H1 (cell line): Measurements from ENCODE around the gene NAAA. TPM values are rescaled to one million over a fixed set of nuclear protein-coding genes. Genes with fewer than 3 reads are reported as not detected.
A peak's percentile ranks its signal among the peaks of the same experiment; 100 is the strongest.

ENCODE experiments used
- CTCF ChIA-PET: fragments of 300-600 bp; sonication (Branson Sonifier 250); formaldehyde crosslinking; loops from one replicate; lab custom pipeline; 2021; ENCODE audit not compliant: partially characterized antibody; lab: Charles Lee
- POLR2A ChIA-PET: fragments of 300-600 bp; sonication (Branson Sonifier 250); formaldehyde crosslinking; loops from one replicate; lab custom pipeline; 2021; ENCODE audit warnings: inconsistent platforms; ENCODE audit not compliant: partially characterized antibody; lab: Charles Lee
- DNase-seq, 2 experiments: peaks; one replicate each; pipeline versions ENCODE4 v3.0.0 to v3.0.0-alpha.2; 2010 to 2022; ENCODE audit warnings: low spot score in 2 of 2, low read depth in 1 of 2, mixed read lengths in 1 of 2
- FAIRE-seq: peaks from 2 replicates; lab custom pipeline; 2011; peaks lifted over from hg19 to GRCh38; lab: Jason Lieb, UNC
- H2AFZ ChIP-seq: 2 replicates; pipeline ENCODE4 v1.8.1; 2012; ENCODE audit warnings: low read length, inconsistent platforms
- H2AK5ac ChIP-seq: 2 replicates; pipeline ENCODE4 v1.6.1; 2013; ENCODE audit warnings: low read depth, low read length
- H2BK120ac ChIP-seq: replicated peaks from 2 replicates; pipeline ENCODE3; 2013; ENCODE audit warnings: low read depth, low read length, inconsistent platforms
- H2BK12ac ChIP-seq: 2 replicates; pipeline ENCODE4 v1.6.1; 2013; ENCODE audit warnings: low read depth, low read length
- H2BK15ac ChIP-seq: 2 replicates; pipeline ENCODE4 v1.6.1; 2013; ENCODE audit warnings: low read length
- H2BK20ac ChIP-seq: 2 replicates; pipeline ENCODE4 v1.6.1; 2013; ENCODE audit warnings: low read length
- H2BK5ac ChIP-seq: 2 replicates; pipeline ENCODE4 v1.6.1; 2013; ENCODE audit warnings: low read depth, low read length
- H3K14ac ChIP-seq: 2 replicates; pipeline ENCODE4 v1.6.1; 2013; ENCODE audit warnings: inconsistent platforms; ENCODE audit not compliant: insufficient read length
- H3K18ac ChIP-seq: 2 replicates; pipeline ENCODE4 v1.6.1; 2013; ENCODE audit warnings: low read length; ENCODE audit errors: extremely low read depth
- H3K23ac ChIP-seq: 2 replicates; pipeline ENCODE4 v1.6.1; 2013; ENCODE audit warnings: inconsistent platforms; ENCODE audit not compliant: insufficient read length
- H3K23me2 ChIP-seq: 2 replicates; pipeline ENCODE4 v1.6.1; 2013; ENCODE audit warnings: low read depth, low read length
- H3K27ac ChIP-seq: 2 replicates; pipeline ENCODE4 v1.6.1; 2011; ENCODE audit warnings: low read depth, low read length, inconsistent platforms
- H3K27me3 ChIP-seq, 4 experiments: replicated peaks in 1 of 4; 1 replicate in 1 of 4; 2 replicates in 3 of 4; pipeline versions ENCODE4 v1.6.1 to v1.8.1; 2011 to 2013; ENCODE audit warnings: low read length in 3 of 4, mild to moderate bottlenecking in 3 of 4, inconsistent platforms in 2 of 4, mixed read lengths in 2 of 4, moderate library complexity in 1 of 4; ENCODE audit not compliant: control insufficient read depth in 3 of 4, insufficient read depth in 3 of 4; ENCODE audit errors: extremely low read depth in 1 of 4
- H3K36me3 ChIP-seq, 4 experiments: 2 replicates each; pipeline versions ENCODE4 v1.6.1 to v1.8.1; 2011 to 2013; ENCODE audit warnings: mild to moderate bottlenecking in 4 of 4, low read length in 3 of 4, moderate library complexity in 2 of 4, control low read depth in 1 of 4, inconsistent platforms in 1 of 4; ENCODE audit not compliant: insufficient read depth in 4 of 4, control insufficient read depth in 2 of 4
- H3K4ac ChIP-seq: replicated peaks from 2 replicates; pipeline ENCODE3; 2013; ENCODE audit warnings: low read length, low read depth, mixed read lengths, inconsistent platforms; ENCODE audit not compliant: insufficient read length
- H3K4me1 ChIP-seq, 4 experiments: replicated peaks in 1 of 4; 1 replicate in 1 of 4; 2 replicates in 3 of 4; pipeline versions ENCODE4 v1.6.1 to v1.8.1; 2011 to 2013; ENCODE audit warnings: low read length in 3 of 4, inconsistent platforms in 2 of 4, mixed read lengths in 1 of 4; ENCODE audit not compliant: insufficient read depth in 4 of 4, control insufficient read depth in 3 of 4
- H3K4me2 ChIP-seq, 2 experiments: 2 replicates each; pipeline versions ENCODE4 v1.6.1 to v1.8.1; 2011 to 2013; ENCODE audit warnings: low read depth in 2 of 2, low read length in 2 of 2, control low read depth in 1 of 2, inconsistent platforms in 1 of 2, mild to moderate bottlenecking in 1 of 2; ENCODE audit not compliant: insufficient read depth in 1 of 2
- H3K4me3 ChIP-seq, 4 experiments: fragments of 200-600, 300-600 bp in 1 of 4; sonication (generic), shearing (Covaris generic), sonication (Bioruptor Twin) in 1 of 4; 2 replicates each; pipeline versions ENCODE4 v1.5.1 to v1.8.1; 2011 to 2016; ENCODE audit warnings: low read length in 4 of 4, low read depth in 3 of 4, control low read depth in 2 of 4, inconsistent platforms in 2 of 4, mild to moderate bottlenecking in 2 of 4, mixed read lengths in 1 of 4, moderate library complexity in 1 of 4; ENCODE audit not compliant: insufficient read depth in 2 of 4; ENCODE audit errors: extremely low read depth in 1 of 4
- H3K56ac ChIP-seq: replicated peaks from 2 replicates; pipeline ENCODE3; 2013; ENCODE audit warnings: low read depth, mild to moderate bottlenecking, mixed read lengths, low read length, inconsistent platforms; ENCODE audit not compliant: insufficient read length
- H3K79me1 ChIP-seq: 2 replicates; pipeline ENCODE4 v1.6.1; 2013; ENCODE audit warnings: low read depth, low read length, control low read depth
- H3K79me2 ChIP-seq, 2 experiments: 2 replicates each; pipeline versions ENCODE4 v1.6.1 to v1.8.1; 2012 to 2013; ENCODE audit warnings: low read length in 2 of 2, mild to moderate bottlenecking in 2 of 2, inconsistent platforms in 1 of 2; ENCODE audit not compliant: insufficient read depth in 2 of 2, control insufficient read depth in 1 of 2
- H3K9ac ChIP-seq, 4 experiments: replicated peaks in 1 of 4; 1 replicate in 1 of 4; 2 replicates in 3 of 4; pipeline versions ENCODE4 v1.6.1 to v1.8.1; 2011 to 2013; ENCODE audit warnings: low read depth in 3 of 4, low read length in 3 of 4, control low read depth in 2 of 4, mild to moderate bottlenecking in 2 of 4, moderate library complexity in 2 of 4, inconsistent platforms in 1 of 4; ENCODE audit errors: extremely low read depth in 1 of 4
- H3K9me3 ChIP-seq, 2 experiments: 2 replicates each; pipeline versions ENCODE4 v1.6.1 to v1.8.1; 2012 to 2013; ENCODE audit warnings: mild to moderate bottlenecking in 2 of 2, moderate library complexity in 2 of 2, control low read depth in 1 of 2, inconsistent platforms in 1 of 2, low read depth in 1 of 2, low read length in 1 of 2, mixed read lengths in 1 of 2; ENCODE audit not compliant: insufficient read depth in 2 of 2
- H4K20me1 ChIP-seq, 2 experiments: replicated peaks in 1 of 2; 2 replicates each; pipeline versions ENCODE3 to v1.8.1; 2011 to 2013; ENCODE audit warnings: inconsistent platforms in 2 of 2, low read length in 2 of 2, mild to moderate bottlenecking in 1 of 2; ENCODE audit not compliant: insufficient read depth in 2 of 2, control insufficient read depth in 1 of 2
- H4K5ac ChIP-seq: 2 replicates; pipeline ENCODE4 v1.6.1; 2013; ENCODE audit warnings: low read length, low read depth, mixed read lengths, inconsistent platforms; ENCODE audit not compliant: insufficient read length
- H4K8ac ChIP-seq: 2 replicates; pipeline ENCODE4 v1.8.0; 2013; ENCODE audit warnings: mild to moderate bottlenecking, moderate library complexity, low read length, inconsistent platforms; ENCODE audit not compliant: insufficient read depth; ENCODE audit errors: extremely low read depth
- H4K91ac ChIP-seq: replicated peaks from 2 replicates; pipeline ENCODE3; 2013; ENCODE audit warnings: low read length, mixed read lengths, inconsistent platforms; ENCODE audit not compliant: insufficient read length
- BCL11A ChIP-seq, 2 experiments: IDR thresholded peaks; one replicate each; pipeline ENCODE4 v1.6.1; 2011; ENCODE audit warnings: low read depth in 2 of 2, low read length in 2 of 2, mild to moderate bottlenecking in 2 of 2
- CTCF ChIP-seq, 3 experiments: IDR thresholded peaks; 1 replicate in 2 of 3; 2 replicates in 1 of 3; pipeline versions ENCODE4 v1.5.1 to v1.6.1; 2011; ENCODE audit warnings: low read length in 3 of 3, mild to moderate bottlenecking in 3 of 3, inconsistent platforms in 2 of 3, low read depth in 1 of 3, moderate library complexity in 1 of 3; ENCODE audit not compliant: insufficient read depth in 1 of 3; ENCODE audit errors: control extremely low read depth in 1 of 3
- JUN ChIP-seq: IDR thresholded peaks from 2 replicates; pipeline ENCODE4 v1.6.1; 2011; ENCODE audit warnings: low read depth, mild to moderate bottlenecking, improper control_type of control experiment, low read length
- POLR2AphosphoS5 ChIP-seq: IDR thresholded peaks from 2 replicates; pipeline ENCODE4 v1.6.1; 2011; ENCODE audit warnings: low read depth, low read length
- POU5F1 ChIP-seq: IDR thresholded peaks from 2 replicates; pipeline ENCODE4 v1.6.1; 2011; ENCODE audit warnings: low read depth, mild to moderate bottlenecking, low read length, moderate library complexity
- SP1 ChIP-seq: IDR thresholded peaks from 2 replicates; pipeline ENCODE4 v1.6.1; 2011; ENCODE audit warnings: low read depth, low read length
- TEAD4 ChIP-seq: IDR thresholded peaks from 2 replicates; pipeline ENCODE4 v1.6.1; 2012; ENCODE audit warnings: low read depth, low read length, inconsistent platforms, mixed read lengths
- WGBS, 2 experiments: shearing (Covaris generic) in 1 of 2; methylation state at CpG; one replicate each; pipeline versions ENCODE4 v1.1.6 to v1.1.7; 2013 to 2015; ENCODE audit warnings: low lambda C conversion rate in 2 of 2, mixed read lengths in 2 of 2, inconsistent platforms in 1 of 2, low coverage in 1 of 2, missing lambda C conversion rate in 1 of 2; ENCODE audit not compliant: insufficient replicate concordance in 2 of 2, insufficient coverage in 1 of 2, insufficient read length in 1 of 2; ENCODE audit errors: extremely low coverage in 1 of 2, missing lambda C conversion rate in 1 of 2; 5-methylcytosine and 5-hydroxymethylcytosine counted together
- polyA plus RNA-seq, 7 experiments: library from polyadenylated mRNA; depleted of rRNA in 3 of 7; stranded (reverse) in 5 of 7; unstranded in 2 of 7; fragments of >200 nt in 5 of 7; fragments of 200-250 nt in 2 of 7; gene quantifications; 1 replicate in 5 of 7; 2 replicates in 1 of 7; 4 replicates in 1 of 7; pipeline versions ENCODE4 v1.2.1 to v1.2.3, GENCODE V29; 2011 to 2013; ENCODE audit warnings: missing spikeins in 2 of 7, mixed read lengths in 2 of 7
- total RNA-seq: library from RNA; stranded (reverse); fragmentation: NEBNext Ultra II Directional; extraction: Animal tissue kit (Norgen Biotek cat#: 25700); gene quantifications from 2 replicates; pipeline ENCODE4 v1.2.1, GENCODE V29; 2021

Gene NAAA
- total and polyA plus RNA-seq, 2 of the 8 experiments (the other 6 are each of a cell fraction or from before 2014, with no cell fraction given) = 9.4 to 12.5 TPM

GRCh38 chr4:75909405-75909804 is 31.4 kb downstream of the NAAA start:
- Histone ChIP-seq H3K27me3 (no peaks in the 10 kb centered on the region), H4K91ac (no peak overlapping the region), H3K14ac (no peak overlapping the region), H3K56ac (no peak overlapping the region), H4K5ac (no peak overlapping the region), H3K18ac (no peak overlapping the region), H3K4me3 (peak overlapping the region in 1 of 4 experiments; percentile 26; a peak in 1 of 8 replicates), H3K27ac (no peak overlapping the region), H2BK5ac (peak overlapping the region; percentile 77), H2BK15ac (no peak overlapping the region), H4K20me1 (no peaks in the 10 kb centered on the region), H2BK12ac (no peak overlapping the region), H2AFZ (no peak overlapping the region), H4K8ac (no peak overlapping the region), H3K9ac (no peak overlapping the region), H2BK120ac (no peak overlapping the region), H3K4me2 (no peak overlapping the region), H3K4ac (no peak overlapping the region), H3K9me3 (peaks cover 15 to 20% of the 10 kb centered on the region in 2 experiments), H3K23me2 (no peaks in the 10 kb centered on the region), H3K79me2 (no peaks in the 10 kb centered on the region), H2BK20ac (no peak overlapping the region), H3K23ac (no peak overlapping the region), H3K36me3 (no peaks in the 10 kb centered on the region), H2AK5ac (no peak overlapping the region), H3K4me1 (peaks cover 0 to 4% (median 0%) of the 10 kb centered on the region in 4 experiments; a peak in 1 of 7 replicates), H3K79me1 (no peaks in the 10 kb centered on the region)
- ChIA-PET CTCF (interaction anchor here (0.6 to 11.3 kb wide), 3 partner anchors 15 to 522 kb away, joined by 3 to 144 read pairs (median 4); no protein-coding TSS in a partner anchor), POLR2A (interaction anchor here (0.6 to 2.9 kb wide), 2 partner anchors 31 to 304 kb away, joined by 3 to 9 read pairs; partner anchors contain the start of gene NAAA)
- TF ChIP-seq CTCF (IDR thresholded peaks at IDR 0.05; ENCODE audit: control extremely low read depth in 1 of 3, insufficient read depth in 1 of 3, low read depth in 1 of 3, low read length in 3 of 3) (no peak), BCL11A (IDR thresholded peaks at IDR 0.05; ENCODE audit: low read depth in 2 of 2, low read length in 2 of 2) (no peak), SP1 (0 out of 2 replicates have a peak, but pooled peaks have one; percentile 11), TEAD4 (no peak), POLR2AphosphoS5 (no peak), POU5F1 (peak; percentile 76), JUN (no peak)
- FAIRE-seq = no peak
- whole genome bisulfite sequencing, 2 experiments = 76% methylated on average over 5 of the region's 5 CpGs; no CpG with 5 or more reads in 1 of the 2 experiments
- DNase-seq = no peak
